ENCODE measurements around the gene HNRNPA2B1. TPM values are rescaled to one million over a fixed set of nuclear protein-coding genes. Genes with fewer than 3 reads are reported as not detected.

HNRNPA2B1 gene
- total RNA-seq, 1 donor: 135 TPM

DNA sequence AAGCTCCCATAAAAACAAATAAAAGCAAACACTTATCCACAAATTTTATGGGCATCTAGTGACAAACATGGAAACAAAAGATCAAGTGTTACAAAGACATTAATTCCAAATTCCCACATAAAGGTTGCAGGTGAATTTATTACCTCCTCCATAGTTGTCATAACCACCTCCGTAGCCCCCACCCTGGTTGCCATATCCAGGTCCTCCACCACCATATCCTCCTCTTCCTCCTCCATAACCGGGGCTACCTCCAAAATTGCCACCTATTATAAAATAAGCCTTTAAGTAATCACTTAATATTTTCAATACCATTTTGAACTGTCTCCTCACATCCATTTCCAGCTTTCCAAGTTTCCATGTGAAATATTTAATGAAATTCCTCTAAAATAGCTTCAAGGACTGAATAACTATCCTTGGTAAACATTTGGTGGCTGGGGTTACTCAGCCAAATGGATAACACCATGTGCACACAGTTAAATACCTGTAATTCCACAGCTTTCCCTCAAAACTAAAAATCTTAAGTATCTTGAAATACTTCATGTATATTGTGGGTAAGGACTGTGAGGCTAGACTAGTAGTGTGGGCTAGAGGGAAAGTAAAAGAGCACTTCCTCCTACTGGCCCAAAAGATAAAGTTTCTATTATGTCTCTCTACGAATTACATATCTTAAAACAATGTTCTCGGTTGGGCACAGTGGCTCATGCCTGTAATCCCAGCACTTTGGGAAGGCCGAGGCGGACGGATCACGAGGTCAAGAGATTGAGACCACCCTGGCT is 6.9 kb downstream of the HNRNPA2B1 start:
- H3K4me3 ChIP-seq (ENCODE audit: low read depth, low read length): no peak overlapping the region
- DNase-seq (ENCODE audit: low read depth): no peak
- no peak for TF ChIP-seq CTCF (IDR thresholded peaks at IDR 0.05; ENCODE audit: insufficient read depth, low read depth, low read length)

DNA sequence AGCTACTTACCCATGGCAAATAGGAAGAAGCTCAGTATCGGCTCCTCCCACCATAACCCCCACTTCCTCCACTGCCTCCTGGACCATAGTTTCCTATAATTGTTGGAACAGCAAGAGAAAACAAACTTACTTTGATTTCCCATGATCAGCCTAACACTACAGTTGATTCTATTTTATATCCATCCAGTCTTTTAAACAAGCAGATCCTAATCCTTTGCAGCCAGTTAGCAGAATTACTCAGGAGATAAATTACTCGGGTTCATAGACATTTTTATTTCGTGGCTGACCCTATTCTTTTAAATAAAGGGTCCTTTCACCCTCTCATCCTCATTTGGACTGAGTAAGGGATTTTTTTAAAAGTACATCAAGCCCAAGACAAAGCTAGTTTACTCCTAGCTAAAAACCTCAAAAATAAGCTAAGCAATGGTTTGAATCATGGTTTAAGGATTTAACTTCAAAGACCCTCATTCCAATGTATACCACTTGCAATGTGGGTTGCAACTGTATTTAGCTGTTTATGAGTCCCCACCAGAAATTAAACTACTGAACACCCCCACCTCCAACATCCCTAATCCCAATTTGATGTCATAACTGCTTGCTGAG is 8.0 kb downstream of the HNRNPA2B1 start:
- no peak overlapping the region for H3K4me3 ChIP-seq (ENCODE audit: low read depth, low read length)
- no peak for DNase-seq (ENCODE audit: low read depth)
- no peak for TF ChIP-seq CTCF (IDR thresholded peaks at IDR 0.05; ENCODE audit: insufficient read depth, low read depth, low read length)

GRCh38 chr7:26191974-26192479 is 8.5 kb downstream of the HNRNPA2B1 start:
- H3K4me3 ChIP-seq (ENCODE audit: low read depth, low read length): no peak overlapping the region
- DNase-seq (ENCODE audit: low read depth): no peak
- TF ChIP-seq CTCF (IDR thresholded peaks at IDR 0.05; ENCODE audit: insufficient read depth, low read depth, low read length): no peak

DNA sequence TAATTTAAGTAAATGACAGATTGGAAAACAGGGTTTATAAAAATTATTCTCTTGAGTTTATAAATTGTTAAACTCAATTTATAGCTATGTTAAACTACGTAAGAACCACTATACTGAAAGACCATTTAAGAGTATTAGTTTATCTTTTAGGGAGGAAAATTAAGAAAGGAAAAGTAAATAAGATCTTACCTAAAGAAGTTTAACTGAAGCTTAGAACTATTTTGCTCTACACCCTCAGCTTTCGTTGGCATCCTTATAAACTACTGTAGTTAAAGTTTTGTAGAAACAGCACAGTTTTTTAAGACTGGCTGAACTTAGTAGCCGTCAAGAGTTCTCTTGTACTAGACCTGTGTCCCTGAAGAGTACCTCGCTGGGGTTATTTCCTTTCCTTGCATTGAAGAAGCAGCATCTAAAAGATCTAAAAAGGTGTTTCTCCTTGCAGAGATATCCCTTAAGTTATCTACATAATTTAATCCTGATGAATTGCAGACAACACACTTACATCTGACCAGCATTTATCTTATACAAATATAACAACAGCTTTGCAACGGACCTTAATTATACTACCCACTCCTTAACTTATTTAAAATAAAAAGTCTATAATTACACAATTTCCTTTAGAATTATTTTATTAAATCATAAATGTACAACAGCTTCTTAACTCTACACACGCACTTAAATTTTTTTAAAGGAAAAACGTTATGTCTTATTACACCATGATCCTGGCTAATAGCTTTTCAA is 9.1 kb downstream of the HNRNPA2B1 start:
- TF ChIP-seq CTCF (IDR thresholded peaks at IDR 0.05; ENCODE audit: insufficient read depth, low read depth, low read length): no peak
- no peak overlapping the region for H3K4me3 ChIP-seq (ENCODE audit: low read depth, low read length)
- no peak for DNase-seq (ENCODE audit: low read depth)

- no peak for TF ChIP-seq CTCF (IDR thresholded peaks at IDR 0.05; ENCODE audit: insufficient read depth, low read depth, low read length)
- DNase-seq (ENCODE audit: low read depth): no peak
These were observed 10.1 kb downstream of the HNRNPA2B1 start for GRCh38 chr7:26190417-26190869.

GRCh38 chr7:26189697-26190096 is 10.8 kb downstream of the HNRNPA2B1 start:
- DNase-seq (ENCODE audit: low read depth): no peak
- TF ChIP-seq CTCF (IDR thresholded peaks at IDR 0.05; ENCODE audit: insufficient read depth, low read depth, low read length): no peak

More at GRCh38 chr7:26190417-26190869, 10.1 kb downstream of the HNRNPA2B1 start:
- H3K4me3 ChIP-seq (ENCODE audit: low read depth, low read length): no peak overlapping the region

More at GRCh38 chr7:26189697-26190096, 10.8 kb downstream of the HNRNPA2B1 start:
- H3K4me3 ChIP-seq (ENCODE audit: low read depth, low read length): no peak overlapping the region
